Stimulated activated CD4-positive, alpha-beta T cell treated with anti-CD3 and anti-CD28 coated beads, Interleukin-4, amount 100 ng/mL, for 1 hour (primary cell): ENCODE data around the gene PPIF.

ENCODE experiments used
- DNase-seq: peaks from one replicate; pipeline ENCODE4 v3.0.0-alpha.2; 2020

PPIF gene

DNA sequence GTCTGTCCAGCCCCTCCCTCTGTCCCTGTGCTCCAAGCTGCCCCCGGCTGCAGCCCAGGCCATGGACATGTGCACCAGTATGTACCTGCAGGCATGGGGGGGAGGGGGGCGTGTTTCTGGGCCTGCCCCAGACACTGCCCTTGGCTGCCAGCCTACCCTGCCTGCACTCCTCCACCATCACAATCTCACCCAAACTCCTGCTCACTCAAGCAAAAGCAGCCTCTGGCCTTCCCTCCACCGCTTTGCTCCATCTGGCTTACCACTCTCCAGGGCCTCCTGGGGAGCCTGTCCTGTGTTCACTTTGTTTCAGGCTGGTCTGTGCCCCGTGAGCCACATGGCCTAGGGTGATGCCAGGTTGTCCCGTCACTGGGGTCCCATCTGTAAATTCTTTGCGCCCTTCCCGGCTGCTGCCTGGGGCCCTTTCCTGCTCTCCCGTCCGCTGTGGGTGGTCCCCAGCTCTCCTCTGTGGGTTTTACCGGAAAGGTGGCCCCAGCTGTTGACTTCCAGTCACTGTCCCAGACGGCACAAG is 33.3 kb upstream of the PPIF start:
- no peak for DNase-seq

GRCh38 chr10:79314761-79315601 is 32.3 kb upstream of the PPIF start:
- no peak for DNase-seq

GRCh38 chr10:79315602-79315920 is 31.7 kb upstream of the PPIF start:
- no peak for DNase-seq

DNA sequence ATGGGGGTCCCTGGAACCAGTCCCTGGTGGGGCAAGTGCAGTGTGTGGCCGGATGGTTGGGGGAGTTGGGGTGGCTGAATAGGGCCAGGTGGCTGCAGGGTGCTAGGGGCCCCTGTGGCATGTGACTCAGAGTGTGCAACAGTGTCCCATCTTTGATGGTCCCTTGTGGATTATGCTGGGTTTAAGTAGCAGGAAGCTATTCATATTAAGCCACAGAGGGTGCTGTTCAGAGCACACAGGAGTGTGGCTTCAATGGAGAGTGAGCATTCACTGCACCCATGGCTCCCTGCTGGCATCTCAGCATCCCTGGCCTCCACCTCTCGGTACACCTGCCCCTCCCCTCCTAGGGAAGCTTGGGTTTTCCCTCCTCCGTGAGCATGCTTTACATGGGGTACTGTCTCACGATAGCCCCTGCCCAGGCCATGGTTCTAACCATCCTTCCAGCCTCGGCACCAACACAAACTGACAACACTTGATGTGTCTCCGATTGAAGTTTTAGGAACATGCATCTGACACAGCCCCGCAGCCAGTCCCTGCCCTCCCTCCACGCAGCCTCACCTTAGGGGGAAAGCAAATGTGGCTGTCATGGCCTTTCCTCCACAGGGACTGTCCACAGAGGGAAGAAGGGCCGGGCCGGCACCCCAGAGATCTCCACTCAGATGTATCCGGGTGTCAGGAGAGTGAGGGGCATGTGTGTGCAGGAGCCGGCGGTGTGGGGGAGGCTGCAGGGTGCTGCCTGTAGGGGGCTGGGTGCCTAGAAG is 30.4 kb upstream of the PPIF start:
- DNase-seq: no peak

- DNase-seq: no peak
Measured at GRCh38 chr10:79318369-79318768, 28.9 kb upstream of the PPIF start.

DNA sequence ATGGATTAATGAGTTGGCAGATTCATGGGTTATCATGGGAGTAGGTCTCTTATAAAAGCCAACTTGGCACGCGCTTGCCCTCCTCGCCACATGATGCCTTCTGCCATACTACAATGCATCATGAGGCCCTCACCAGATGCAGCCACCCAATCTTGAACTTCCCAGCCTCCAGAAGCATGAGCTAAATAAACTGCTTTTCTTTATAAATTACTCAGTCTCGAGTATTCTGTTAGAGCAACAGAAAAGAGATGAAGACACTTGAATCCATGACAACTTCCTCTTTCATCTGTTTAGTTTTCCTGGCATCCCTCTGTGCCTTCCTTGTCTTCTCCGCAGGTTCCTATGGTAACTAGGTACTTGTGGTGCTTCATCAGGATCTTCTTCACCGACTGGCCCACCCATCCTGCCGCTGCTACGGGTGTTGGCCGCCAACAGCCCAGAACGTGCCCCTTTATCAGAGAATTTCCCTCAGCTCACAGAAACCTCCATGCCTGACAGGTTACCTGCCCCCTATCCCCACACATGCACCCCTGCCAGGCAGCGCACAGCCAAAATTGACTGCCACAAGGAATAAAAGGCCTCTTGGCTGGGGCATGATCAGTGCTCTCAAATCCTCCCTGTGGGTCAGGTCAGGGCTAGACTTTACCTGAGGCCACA is 28.0 kb upstream of the PPIF start:
- DNase-seq: no peak

GRCh38 chr10:79320316-79320715 is 27.0 kb upstream of the PPIF start:
- DNase-seq: no peak

- DNase-seq: no peak
Measured at GRCh38 chr10:79320820-79321493, 26.3 kb upstream of the PPIF start.

GRCh38 chr10:79321494-79321882 is 25.8 kb upstream of the PPIF start:
- no peak for DNase-seq

GRCh38 chr10:79321951-79322350 is 25.3 kb upstream of the PPIF start:
- DNase-seq: no peak

- peak; percentile 64 for DNase-seq
Measured at GRCh38 chr10:79322616-79323543, 24.4 kb upstream of the PPIF start.

DNA sequence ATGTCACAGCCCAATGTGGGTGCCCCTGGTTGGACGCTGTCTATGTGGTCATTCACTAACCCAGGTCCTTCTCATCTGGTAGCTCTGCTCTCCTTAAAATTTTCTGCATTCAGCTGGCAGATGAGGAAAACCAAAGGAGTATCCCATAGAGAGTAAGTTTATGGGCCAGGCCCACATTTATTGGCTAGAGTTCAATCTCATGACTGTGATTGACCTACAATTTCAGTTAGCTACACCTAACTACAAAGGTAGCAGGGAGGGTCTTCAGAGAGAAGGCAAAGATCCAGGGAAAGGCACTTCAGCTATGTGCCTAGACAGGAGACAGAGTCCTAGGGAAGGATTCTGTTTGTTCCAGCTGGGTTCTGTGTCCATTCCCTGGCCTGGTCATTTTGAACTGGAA is 23.7 kb upstream of the PPIF start:
- no peak for DNase-seq

GRCh38 chr10:79324032-79324695 is 23.1 kb upstream of the PPIF start:
- DNase-seq: no peak

GRCh38 chr10:79326361-79327089 is 20.7 kb upstream of the PPIF start:
- no peak for DNase-seq

DNA sequence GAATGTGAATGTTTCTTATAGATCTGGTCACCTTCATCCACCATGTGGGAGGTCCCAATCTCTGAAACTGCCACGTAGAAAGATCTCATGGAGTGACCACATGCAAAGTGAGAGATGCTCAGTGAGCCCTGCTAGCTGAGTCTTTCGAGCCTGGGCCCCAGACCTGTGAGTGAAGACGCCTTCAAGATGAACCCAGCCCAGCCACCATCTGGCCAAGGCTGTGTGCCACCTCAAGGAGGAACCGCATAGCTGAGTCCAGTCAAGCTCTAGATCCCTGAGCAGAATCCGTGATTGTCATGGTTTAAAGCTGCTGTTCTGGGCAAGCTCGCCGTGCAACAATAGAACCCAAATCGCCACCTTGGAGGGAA is 20.2 kb upstream of the PPIF start:
- DNase-seq: no peak

GRCh38 chr10:79328147-79328701 is 19.0 kb upstream of the PPIF start:
- no peak for DNase-seq

DNA sequence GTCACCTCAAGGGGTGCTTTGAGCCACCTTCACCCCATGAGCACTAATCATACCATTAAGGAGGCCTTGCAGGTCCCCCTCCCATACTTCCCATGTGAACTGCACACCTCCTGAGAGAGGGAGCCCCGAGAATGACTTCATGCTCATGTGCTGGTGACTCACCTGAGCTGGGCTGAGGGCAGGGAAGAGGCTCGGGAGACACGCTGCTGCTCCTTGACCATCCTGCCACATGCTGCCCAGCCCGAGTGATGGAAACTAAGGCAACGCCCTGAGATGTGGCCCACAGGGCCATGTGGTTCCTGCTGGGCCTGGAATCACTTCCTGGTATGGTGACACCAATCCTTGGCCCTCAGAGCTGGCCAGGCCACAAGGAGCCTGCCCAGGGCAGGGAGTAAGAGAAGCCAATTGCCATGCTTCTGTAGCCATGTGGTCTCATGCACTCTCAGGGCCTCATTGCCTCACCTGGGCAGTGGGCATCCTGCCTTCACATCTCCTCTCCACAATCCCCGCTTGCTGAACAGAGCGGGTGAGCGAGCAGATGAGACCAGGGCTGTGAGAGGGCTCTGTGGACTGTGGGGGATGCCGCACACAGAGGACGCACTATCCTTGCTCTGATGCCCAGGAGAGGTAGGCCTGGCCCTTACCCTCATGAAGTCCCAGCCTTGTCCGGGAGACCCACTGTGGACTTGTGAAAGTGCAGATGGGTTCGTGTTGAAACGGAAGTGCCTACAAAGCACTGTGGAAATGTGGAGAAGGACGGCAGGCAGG is 18.3 kb upstream of the PPIF start:
- no peak for DNase-seq

GRCh38 chr10:79329529-79329928 is 17.7 kb upstream of the PPIF start:
- no peak for DNase-seq

- DNase-seq: no peak
Measured at GRCh38 chr10:79331226-79331625, 16.0 kb upstream of the PPIF start.

DNA sequence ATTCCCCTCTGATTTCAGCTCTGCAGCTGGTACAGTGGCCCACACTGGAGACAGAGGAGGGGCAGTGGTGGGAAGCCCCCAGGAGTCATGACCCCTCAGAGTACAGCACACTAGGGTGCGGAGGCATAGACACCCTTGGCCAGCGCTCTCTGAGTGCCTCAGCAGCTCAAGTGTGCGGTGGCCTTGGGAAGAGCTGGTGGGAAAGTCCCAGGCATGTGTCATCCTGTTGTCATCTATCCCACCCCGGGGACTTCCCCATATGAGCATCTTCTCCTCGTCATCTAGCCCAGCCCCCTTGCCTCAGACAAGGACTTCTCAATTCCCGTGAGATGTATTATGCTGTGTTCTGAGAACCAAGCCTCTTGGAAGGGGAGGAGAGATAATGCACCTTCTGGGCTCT is 15.6 kb upstream of the PPIF start:
- DNase-seq: peak; percentile 79
